Uterus (tissue), 2 donors: ENCODE results near the gene TMC2.

Experiments
- CTCF ChIP-seq, 4 experiments: fragments of 200-600 bp in 2 of 4; fragments of 450-650 bp in 2 of 4; sonication (generic) in 2 of 4; IDR thresholded peaks; one replicate each; pipeline ENCODE4 v1.5.1; 2016 to 2019; ENCODE audit warnings: antibody characterized with exemption in 4 of 4, mild to moderate bottlenecking in 2 of 4, moderate library complexity in 1 of 4
- POLR2A ChIP-seq, 2 donors: fragments of 450-650 bp; IDR thresholded peaks; one replicate each; pipeline ENCODE4 v1.6.1; 2016; ENCODE audit warnings: antibody characterized with exemption in 2 of 2, mild to moderate bottlenecking in 1 of 2, moderate library complexity in 1 of 2

- no peak for TF ChIP-seq CTCF (IDR thresholded peaks at IDR 0.05)
- no peak for TF ChIP-seq POLR2A (IDR thresholded peaks at IDR 0.05)
Observed at GRCh38 chr20:2640899-2641298, 104.5 kb downstream of the TMC2 start.
